ENCODE data around the gene HOXD4.

Gene HOXD4

GRCh38 chr2:176173567-176174381 is 22.4 kb downstream of the HOXD4 start:
- DNase-seq, result no peak

DNA sequence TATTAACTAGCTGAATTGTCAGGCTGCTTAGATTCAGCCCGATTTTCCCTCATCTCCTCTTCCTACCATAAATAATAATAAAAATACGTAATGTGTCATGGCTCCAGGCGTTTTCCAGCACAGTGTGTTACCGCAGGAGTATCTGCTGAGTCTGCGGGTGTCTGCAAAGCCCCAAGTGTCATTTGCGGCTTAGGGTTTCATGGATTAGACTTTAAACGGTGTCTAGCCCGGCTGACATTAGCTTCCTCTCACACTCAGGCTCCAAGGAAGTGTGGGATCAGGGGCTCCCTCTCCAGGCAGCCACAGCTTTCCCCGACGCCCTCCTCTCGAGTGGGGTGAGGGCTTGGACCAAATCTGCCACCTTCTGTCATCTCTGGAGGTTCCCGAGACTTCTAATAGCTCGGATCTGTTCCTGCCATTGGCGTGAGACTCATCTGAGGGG is 23.1 kb downstream of the HOXD4 start:
- DNase-seq, result no peak

DNA sequence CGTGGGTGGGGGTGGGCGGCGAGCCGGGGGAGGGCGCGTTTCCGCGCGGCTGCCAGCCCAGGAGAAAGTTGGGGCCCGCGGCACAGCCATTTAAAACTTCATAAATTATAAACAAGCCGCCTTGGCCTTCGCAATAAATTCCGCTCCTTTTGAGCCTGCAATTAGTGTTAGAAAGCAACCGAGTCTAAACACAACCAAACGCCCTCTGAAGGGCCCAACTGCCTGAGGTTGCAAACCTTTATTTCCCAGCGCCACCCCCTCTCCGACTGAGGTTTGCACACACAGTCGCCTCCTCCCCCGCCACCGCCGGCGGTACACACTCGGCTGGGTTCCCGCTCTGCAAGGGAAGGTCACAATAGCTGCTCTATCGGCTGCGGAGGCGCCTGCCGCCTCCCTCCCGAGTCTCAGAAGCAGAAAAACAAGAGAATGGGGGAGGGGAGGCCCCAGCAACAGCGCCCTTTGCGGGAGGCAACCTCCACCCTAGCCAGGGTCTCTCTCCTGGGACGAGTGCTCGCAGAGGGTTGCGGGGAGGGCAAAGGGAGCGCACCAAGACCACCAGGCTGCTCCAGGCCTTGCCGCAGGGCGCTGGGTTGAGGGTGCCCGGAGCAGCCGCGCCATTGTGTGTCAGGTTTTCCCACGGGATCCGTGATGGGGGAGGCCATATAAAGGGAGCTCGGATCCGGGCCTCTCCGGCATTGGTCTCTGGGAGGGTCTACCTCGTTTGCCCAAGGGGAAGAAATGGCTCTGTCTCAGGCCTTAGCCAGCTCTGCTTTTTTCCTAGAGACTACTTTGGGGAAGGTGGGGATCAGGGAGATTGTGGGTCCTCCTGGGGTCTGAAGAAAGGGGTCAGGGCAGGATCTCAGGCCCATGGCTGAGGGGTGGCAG is 23.7 kb downstream of the HOXD4 start:
- no peak for DNase-seq

DNA sequence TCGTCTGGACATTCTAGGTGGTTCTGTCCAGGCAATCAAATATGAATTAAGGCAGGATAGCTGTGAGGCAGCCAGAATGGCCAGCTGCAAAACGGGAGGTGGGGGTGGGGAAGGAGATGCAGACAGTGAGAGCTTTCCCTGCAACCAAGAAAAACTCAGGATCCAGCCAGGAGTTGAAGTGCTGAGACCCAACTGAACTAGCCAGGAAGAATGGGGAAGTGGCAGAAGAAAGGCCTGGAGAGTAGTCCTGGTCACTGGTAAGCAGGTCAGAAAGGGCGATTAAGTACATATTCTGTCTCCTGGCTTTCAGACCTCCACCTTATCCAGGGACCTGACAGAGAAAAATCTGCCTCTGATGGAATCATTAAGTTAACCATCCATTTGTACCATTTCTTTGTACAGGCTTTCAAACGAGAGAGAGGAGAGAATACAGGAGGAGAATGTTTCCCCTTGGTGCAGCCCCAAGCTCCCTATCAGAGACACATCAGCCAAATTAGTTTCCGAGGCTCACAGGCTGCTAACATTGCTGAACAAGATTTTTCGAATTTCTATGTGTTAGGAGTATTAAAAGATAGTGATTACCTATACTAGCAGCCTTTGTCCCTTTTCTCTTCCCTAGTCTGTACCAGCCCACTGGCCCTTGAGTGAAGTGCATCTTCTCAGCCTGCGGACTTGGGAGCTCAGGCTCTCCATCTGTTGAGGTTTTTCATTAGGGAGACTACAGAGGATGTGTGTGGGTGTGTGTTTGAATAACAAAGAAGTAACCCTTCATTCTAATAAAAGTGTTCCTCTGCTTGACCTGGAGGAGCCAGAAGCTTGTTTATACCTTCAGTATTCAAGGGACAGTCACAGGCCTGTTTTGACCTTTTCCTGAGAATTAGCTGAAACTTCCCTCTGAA is 24.6 kb downstream of the HOXD4 start:
- DNase-seq, result no peak

DNA sequence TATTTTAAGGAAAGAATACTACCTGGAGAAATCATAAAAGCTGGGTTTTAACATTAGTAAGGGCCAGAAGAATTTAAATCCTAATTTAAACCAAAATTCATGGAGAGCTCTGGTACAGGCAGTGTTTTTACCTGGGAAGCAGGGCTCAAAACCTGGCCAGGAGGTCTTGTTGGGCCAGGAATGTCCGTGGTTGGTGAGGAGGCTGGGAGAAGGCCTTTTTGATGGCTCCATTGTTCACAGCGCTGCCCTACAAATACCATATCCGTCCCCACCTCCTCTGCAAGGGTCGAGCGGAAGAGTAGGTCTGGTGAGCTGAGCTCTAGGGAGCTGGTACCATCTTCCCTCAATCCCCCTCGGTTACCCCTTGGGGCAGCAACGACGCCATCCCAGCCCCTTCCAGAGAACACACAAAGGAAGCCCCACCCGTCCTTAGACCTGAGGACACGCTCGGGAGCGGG is 26.3 kb downstream of the HOXD4 start:
- DNase-seq, result no peak

DNA sequence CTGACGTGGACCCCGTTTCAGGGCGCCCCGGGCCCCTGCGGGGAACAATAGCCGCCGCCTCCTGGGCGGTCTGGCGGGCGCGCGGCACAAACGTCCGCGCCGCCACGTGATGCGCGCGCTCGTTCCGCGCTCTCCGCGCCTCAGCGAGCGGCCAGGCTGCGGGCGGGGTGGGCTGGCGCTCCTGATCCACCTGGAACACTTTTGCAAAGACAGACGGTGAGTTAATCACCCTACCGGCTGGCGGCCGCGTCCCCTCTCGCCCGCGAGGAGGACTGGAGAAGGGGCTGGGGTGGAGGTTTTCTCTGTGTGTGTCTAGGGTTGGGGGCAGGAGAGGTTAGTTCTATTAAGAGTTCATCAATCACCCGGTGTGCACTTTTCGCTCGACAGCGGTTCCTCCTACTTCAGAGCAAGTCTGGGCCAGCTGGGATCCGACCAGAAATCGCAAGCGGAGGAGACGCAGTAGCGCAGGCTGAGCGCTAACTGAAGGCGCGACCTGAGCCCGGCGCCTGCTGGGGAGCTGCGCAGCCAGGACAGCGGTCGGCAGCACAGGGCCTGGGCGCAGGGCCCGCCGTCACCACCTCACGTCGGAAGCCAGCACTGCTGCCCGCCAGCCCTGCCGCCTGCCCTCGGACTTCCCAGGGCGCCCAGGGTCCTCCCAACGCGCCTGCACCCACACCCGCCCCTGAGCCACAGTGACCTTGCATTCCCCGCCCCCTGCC is 26.8 kb downstream of the HOXD4 start:
- no peak for DNase-seq

- no peak for DNase-seq
Observed at GRCh38 chr2:176178757-176179295, 27.5 kb downstream of the HOXD4 start.

DNA sequence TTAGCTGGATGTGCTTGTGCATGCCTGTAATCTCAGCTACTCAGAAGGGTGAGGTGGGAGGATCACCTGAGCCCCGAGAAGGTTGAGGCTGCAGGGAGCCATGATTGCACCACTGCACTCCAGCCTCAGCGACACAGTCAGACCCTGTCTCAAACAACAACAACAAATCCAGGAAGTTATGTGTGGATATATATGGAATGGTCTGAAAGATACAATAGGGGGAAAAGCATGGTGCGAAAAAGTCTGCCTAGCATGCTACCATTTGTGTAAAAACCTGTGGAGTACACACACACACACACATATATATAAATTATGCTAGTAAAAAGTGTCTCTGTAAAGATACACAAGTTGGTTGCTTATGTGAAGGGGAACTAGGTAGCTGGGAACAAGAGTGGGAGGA is 30.2 kb downstream of the HOXD4 start:
- DNase-seq, result no peak

DNA sequence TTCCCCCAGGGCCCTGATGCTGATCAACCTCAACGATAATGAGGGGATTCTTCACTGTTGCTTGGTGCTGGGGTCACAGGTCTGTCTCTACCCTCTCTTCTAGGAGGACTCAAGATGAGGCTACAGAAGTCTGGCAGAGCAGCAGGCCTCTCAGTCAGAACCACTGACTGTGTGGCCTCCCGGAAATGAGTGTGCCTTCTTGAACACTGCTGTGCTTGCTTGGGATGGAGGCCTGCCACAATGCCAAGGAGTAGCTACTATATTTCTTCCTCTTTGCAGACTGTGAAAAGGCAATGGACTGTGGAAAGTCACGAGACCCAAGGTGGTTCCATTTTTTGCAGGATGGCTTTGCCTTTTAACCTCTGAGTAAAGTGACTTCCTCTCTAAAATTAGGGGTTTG is 31.3 kb downstream of the HOXD4 start:
- no peak for DNase-seq

GRCh38 chr2:176184749-176185148 is 33.4 kb downstream of the HOXD4 start:
- DNase-seq, result no peak

DNA sequence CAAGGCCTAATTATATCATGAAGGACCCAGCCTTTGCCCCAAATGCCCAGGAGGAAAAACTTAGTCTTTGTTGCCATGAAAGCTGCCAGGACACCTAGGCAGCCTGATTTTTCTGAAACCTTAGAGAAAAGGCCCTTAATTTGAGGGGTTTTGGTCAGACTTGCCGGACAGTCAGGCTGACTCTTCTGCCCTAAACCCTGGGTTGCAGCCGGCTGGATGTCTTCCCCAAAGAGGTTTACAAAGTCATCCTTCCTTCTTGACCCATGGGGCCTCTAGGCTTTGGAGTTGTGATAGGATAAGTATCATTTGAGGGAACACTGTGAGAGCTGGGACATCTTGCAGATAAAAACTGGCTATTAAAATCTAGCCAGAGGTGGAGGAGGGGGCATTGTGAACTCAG is 34.7 kb downstream of the HOXD4 start:
- DNase-seq, result no peak

DNA sequence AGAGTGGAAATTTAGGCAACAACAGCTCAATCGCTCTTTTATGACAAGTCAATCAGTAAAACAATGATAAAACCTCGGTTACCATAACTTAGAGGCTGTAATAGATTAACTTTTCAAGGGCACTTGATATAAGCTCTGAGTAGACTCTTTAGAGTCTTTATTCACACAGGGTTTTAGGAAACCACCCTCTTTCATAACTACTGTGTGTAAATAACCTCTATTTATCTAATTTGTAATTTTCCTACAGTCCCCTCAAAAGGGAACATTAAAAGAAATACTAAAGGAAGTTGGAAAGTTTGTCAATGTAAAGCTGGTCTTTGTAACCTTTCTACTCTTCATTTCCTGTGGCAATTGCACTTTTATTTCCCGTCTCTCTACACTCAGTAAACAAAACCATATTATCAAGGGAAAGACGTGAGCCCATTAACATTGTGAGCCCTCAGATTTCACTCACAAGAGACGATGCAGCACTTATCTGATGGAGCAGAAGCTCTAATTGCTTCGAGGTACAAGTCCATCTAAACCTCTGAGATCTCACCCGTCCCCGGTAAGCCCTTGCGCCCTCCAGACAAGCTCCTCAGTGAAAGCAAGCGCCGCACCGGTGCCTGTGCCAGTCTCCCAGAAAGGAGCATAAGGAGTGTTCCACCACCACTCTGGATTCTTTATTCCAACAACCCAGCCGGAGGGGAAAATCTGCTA is 36.0 kb downstream of the HOXD4 start:
- DNase-seq, result no peak

DNA sequence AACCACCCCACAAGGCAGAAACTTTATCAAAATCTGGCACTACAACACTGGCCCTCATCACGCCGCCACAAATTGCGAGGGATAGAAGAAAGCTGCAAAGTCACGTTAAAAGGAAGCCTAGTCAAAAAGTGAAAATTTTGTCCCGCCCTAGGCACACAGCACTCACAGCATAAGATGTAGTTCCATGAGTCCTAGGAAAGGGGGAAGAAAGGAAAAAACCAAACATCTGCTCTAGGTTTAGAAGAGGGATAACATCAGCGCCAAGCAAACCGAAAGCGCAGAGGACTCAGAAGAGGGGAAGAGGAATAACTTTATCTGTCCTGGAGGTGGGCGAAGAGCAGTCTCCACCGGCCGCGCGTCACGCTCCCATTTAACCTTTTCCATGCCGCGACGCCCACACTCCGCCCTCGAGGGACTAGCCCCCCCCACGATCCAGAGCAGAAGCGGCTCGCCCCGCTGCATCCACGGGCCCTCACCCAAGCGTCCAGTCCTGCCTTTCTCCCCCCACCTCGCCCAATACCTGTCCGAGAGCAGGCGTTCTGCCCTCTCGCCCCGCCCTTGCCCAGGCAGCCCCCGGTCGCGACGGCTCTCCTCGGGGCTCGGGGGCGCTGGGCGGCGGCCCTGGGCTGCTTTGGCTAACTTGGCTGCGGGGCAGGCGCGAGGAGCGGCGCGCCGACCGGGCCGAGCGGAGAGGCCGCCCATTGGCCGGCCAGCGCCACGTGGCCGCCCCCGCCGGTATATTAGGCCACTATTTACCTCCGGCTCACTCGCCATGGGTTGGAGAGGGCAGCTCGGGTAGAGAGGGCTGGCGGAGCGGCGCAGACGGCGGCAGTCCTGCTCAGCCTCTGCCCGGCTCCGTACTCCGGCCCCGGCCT is 36.8 kb downstream of the HOXD4 start, which contains the start of gene HOXD1:
Gene HOXD1 (plus strand): TSS at position 770 of the 875 bp plus-strand sequence. CDS start 134 bp downstream, outside the sequence.
- no peak for DNase-seq

- no peak for DNase-seq
Observed at GRCh38 chr2:176188774-176189680, 37.7 kb downstream of the HOXD4 start.

DNA sequence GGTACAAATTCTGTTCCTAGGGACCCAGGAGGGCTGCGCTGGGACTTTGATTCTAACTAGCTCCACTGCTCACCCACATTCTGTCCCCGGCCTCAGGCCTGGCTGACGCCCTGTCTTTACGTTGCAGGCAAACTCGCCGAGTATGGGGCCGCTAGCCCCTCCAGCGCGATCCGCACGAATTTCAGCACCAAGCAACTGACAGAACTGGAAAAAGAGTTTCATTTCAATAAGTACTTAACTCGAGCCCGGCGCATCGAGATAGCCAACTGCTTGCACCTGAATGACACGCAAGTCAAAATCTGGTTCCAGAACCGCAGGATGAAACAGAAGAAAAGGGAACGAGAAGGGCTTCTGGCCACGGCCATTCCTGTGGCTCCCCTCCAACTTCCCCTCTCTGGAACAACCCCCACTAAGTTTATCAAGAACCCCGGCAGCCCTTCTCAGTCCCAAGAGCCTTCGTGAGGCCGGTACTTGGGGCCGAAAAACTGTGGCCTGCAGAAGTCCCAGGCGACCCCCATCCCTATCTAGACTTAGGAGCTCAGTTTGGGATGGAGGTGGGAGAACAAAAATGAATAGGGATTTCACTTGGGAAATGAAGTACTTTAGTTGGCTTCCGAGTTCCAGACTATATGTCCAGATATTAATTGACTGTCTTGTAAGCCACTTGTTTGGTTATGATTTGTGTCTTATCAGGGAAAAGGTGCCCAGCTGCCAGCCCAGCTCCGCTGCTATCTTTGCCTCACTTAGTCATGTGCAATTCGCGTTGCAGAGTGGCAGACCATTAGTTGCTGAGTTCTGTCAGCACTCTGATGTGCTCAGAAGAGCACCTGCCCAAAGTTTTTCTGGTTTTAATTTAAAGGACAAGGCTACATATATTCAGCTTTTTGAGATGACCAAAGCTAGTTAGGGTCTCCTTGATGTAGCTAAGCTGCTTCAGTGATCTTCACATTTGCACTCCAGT is 38.6 kb downstream of the HOXD4 start:
- no peak for DNase-seq

DNA sequence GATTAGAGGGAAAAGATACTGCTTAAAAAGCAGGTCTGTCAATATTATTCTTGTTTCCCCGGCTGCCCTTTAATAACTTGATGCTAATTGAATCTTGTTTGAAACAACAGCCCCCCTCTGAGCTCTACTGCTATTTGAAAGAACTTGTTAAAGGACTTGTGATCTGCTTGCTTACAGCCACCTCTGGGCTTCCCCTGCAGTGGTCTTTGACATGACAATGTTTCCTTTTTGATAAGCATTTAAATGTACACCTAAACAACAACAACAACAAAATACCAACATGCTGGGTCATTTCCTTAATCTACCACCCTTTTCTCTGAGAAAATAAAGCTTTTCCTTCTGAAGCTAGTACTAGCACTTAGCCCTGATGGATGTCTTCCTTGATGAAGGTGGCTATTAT is 41.0 kb downstream of the HOXD4 start:
- no peak for DNase-seq

DNA sequence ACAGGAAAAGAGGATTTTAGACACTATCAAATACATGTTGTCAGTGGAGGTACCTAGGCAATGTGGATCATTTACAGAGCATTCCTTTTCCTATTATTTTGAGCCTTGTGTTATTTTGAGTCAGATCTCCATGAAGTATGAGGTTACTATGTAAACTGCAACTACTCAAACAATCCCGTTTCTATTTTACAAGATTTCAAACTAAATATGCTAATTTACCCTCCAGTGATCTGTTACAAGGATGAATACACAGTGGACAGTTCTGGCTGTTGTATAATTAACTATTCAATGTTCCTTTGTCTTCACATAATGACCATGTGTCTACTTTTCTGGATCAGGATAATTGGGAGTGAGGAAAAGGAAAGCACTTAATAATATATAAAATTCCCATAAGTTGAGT is 41.7 kb downstream of the HOXD4 start:
- no peak for DNase-seq

DNA sequence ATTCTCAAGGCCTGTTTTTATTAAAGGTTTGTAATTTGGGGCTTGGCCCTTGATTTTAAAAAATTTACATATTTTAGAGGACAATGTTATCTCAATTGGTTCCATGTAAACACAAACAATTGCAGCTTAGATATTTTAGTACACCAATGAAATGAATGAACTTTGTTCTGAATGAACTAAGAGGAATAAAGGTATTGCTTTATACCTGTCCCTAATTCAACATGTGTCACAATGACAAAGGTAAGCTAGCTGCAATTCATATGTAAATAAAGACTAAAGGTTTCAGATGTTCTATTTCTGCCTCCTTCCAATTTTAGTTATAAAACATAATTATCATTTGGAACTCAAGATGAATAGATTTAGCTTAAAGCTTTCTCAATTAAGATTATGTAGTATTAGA is 48.6 kb downstream of the HOXD4 start:
- no peak for DNase-seq

All from suppressor macrophage treated with lipopolysaccharide for 4 hours (primary cell).